Activated CD8-positive, alpha-beta T cell treated with anti-CD3 and anti-CD28 coated beads for 36 hours (primary cell): ENCODE data around the gene MAGI3. TPM values are rescaled to one million over a fixed set of nuclear protein-coding genes. Genes with fewer than 3 reads are reported as not detected.
"Not testable (repeated sequence)": the region's sequence is repeated elsewhere in the genome, so short reads cannot be mapped to it uniquely, and the experiment has no call there.

Experiments used
- ATAC-seq: fragments of 200-7000 bp; cut with Tn5 transposase; one replicate; pipeline ENCODE4 v1.10.0; 2021; ENCODE audit warnings: mild to moderate bottlenecking, moderate library complexity
- CTCF ChIA-PET: fragments of 350-600 bp; sonication (Branson Sonifier 250); formaldehyde crosslinking; loops from one replicate; lab custom pipeline; 2021; ENCODE audit warnings: antibody characterized with exemption; lab: Charles Lee
- POLR2A ChIA-PET: fragments of 350-600 bp; sonication (Branson Sonifier 250); formaldehyde crosslinking; loops from one replicate; lab custom pipeline; 2021; ENCODE audit warnings: antibody characterized with exemption; lab: Charles Lee
- DNase-seq: peaks from one replicate; pipeline ENCODE4 v3.0.0-alpha.2; 2020
- H3K27ac Mint-ChIP-seq: one replicate; pipeline ENCODE4 v1.8.0; 2021; ENCODE audit warnings: mild to moderate bottlenecking, mixed read lengths
- H3K27me3 Mint-ChIP-seq: one replicate; pipeline ENCODE4 v1.8.0; 2021; ENCODE audit warnings: mixed read lengths
- H3K36me3 Mint-ChIP-seq: one replicate; pipeline ENCODE4 v1.8.0; 2021; ENCODE audit warnings: low read depth, mixed read lengths
- H3K4me1 Mint-ChIP-seq: one replicate; pipeline ENCODE4 v1.8.0; 2021; ENCODE audit warnings: low read depth, mixed read lengths
- H3K4me3 Mint-ChIP-seq: one replicate; pipeline ENCODE4 v1.8.0; 2021; ENCODE audit warnings: mild to moderate bottlenecking, moderate library complexity, mixed read lengths
- H3K9me3 Mint-ChIP-seq: one replicate; pipeline ENCODE4 v1.8.0; 2021; ENCODE audit warnings: mixed read lengths
- intact Hi-C: fragments of 100-400 bp; cut with micrococcal nuclease; formaldehyde crosslinking; loops from one replicate; pipeline ENCODE4 v1.10.0; 2022
- total RNA-seq, 2 experiments: library from RNA; stranded (reverse); gene quantifications; one replicate each; pipeline ENCODE4 v1.2.3, GENCODE V29; 2021
- TF ChIP-seq, protein P1 (sequence below): fragments of 200-600 bp; IDR thresholded peaks from one replicate; pipeline ENCODE4 v1.8.0; 2022; ENCODE audit warnings: antibody characterized with exemption, mild to moderate bottlenecking

The MAGI3 gene
- total RNA-seq, 2 experiments from 2014 or later, result 2.5 to 3.1 TPM

DNA sequence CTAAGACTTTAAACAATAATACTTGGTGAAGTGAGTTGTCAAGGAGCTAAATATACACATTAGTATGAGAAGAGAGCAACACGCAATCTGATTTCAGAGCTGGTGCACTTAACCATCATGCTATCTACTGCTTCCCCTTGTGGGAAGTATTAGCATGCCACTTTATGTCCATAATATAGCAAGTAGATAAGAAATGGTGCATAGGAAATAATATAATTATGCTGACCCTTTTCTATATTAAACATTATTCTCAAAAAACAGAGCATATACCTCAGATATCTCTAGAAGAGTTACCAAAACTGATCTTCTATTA, 63.4 kb downstream of the MAGI3 start:
- POLR2A ChIA-PET, result no interaction called here
- TF ChIP-seq, protein P1, sequence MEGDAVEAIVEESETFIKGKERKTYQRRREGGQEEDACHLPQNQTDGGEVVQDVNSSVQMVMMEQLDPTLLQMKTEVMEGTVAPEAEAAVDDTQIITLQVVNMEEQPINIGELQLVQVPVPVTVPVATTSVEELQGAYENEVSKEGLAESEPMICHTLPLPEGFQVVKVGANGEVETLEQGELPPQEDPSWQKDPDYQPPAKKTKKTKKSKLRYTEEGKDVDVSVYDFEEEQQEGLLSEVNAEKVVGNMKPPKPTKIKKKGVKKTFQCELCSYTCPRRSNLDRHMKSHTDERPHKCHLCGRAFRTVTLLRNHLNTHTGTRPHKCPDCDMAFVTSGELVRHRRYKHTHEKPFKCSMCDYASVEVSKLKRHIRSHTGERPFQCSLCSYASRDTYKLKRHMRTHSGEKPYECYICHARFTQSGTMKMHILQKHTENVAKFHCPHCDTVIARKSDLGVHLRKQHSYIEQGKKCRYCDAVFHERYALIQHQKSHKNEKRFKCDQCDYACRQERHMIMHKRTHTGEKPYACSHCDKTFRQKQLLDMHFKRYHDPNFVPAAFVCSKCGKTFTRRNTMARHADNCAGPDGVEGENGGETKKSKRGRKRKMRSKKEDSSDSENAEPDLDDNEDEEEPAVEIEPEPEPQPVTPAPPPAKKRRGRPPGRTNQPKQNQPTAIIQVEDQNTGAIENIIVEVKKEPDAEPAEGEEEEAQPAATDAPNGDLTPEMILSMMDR, result no peak
- Mint-ChIP-seq H3K9me3 (no peaks in the 10 kb centered on the region), H3K27ac (no peak overlapping the region), H3K4me3 (no peak overlapping the region), H3K4me1 (no peaks in the 10 kb centered on the region), H3K36me3 (no peaks in the 10 kb centered on the region), H3K27me3 (peaks cover 2% of the 10 kb centered on the region)
- ATAC-seq (no peak), DNase-seq (no peak)
- intact Hi-C loops, result no loop called here
- CTCF ChIA-PET, result interaction anchor here (0.7 to 1.7 kb wide), 5 partner anchors 84 to 316 kb away, joined by 3 to 8 read pairs (median 3); no protein-coding TSS in a partner anchor

DNA sequence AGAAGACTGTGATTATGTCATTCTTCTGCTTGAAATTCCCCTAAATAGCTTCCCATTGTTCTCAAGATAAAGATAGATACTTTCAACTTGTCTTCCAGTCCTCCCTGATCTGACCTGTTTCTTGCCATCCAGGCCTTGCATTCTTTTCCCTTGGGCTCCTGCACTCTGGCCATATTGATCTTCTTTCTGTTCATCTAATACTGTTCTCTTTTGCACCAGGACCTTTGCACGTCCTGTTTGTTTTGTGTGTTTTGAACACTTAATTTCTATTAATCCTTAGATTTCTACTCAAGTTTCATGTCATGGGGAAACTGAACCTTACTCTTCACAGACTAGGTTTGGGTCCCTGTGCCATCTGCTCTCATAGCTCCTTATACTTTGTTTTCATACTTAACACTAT, 65.1 kb downstream of the MAGI3 start:
- ATAC-seq (no peak), DNase-seq (no peak)
- Mint-ChIP-seq H3K36me3 (no peaks in the 10 kb centered on the region), H3K4me1 (no peaks in the 10 kb centered on the region), H3K27ac (no peak overlapping the region), H3K4me3 (no peak overlapping the region), H3K9me3 (no peaks in the 10 kb centered on the region), H3K27me3 (no peaks in the 10 kb centered on the region)
- TF ChIP-seq, protein P1, result no peak
- ChIA-PET CTCF (no interaction called here), POLR2A (interaction anchor here (0.7 kb wide), 1 partner anchor 150 kb away, joined by 3 read pairs; no protein-coding TSS in a partner anchor)
- intact Hi-C loops, result no loop called here

DNA sequence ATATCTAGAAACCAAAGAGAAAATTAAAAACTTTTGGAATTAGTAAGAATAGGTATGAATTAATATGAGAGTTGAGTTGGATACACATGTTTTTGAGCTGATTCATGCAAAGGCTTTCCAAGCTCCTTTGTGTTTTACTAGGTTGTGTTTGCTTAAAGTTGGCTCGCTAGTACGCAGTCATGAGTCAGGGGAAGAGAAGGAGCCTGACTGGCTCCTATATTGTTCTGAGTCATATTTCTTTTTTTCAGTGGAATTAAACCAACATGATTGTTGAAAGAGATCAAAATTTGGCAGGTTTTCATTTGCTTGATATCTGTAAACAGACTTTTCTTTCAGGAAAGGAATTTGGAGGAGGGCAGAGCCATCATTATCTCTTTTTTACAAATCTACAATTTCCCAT, 66.7 kb downstream of the MAGI3 start:
- ChIA-PET POLR2A (no interaction called here), CTCF (no interaction called here)
- intact Hi-C loops, result no loop called here
- no peak overlapping the region for H3K4me3 Mint-ChIP-seq
- H3K9me3 Mint-ChIP-seq, result peaks cover 4% of the 10 kb centered on the region
- H3K27ac Mint-ChIP-seq, result no peak overlapping the region
- H3K27me3 Mint-ChIP-seq, result no peaks in the 10 kb centered on the region
- TF ChIP-seq, protein P1, result no peak
- H3K36me3 Mint-ChIP-seq, result no peaks in the 10 kb centered on the region
- H3K4me1 Mint-ChIP-seq, result no peaks in the 10 kb centered on the region
- ATAC-seq (no peak), DNase-seq (no peak)

DNA sequence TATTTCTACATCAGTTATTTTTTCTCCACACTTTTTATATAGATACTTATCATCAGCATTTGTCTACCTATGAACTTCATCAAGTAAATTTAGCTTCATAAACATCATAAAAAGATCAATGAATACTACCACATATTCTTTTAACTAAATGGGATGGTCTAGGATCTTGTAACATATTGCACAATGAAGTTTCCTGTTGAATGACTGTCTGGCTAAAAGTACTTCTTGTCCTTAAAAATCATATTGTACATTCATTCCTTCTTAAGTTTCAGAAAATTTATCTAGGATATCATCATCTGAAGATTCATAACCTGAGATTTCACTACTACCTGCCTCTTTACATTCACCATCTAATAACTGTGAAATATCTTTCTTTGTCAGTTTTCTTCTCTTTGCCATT, 69.0 kb downstream of the MAGI3 start:
- H3K36me3 Mint-ChIP-seq, result no peaks in the 10 kb centered on the region
- H3K9me3 Mint-ChIP-seq, result peaks cover 4% of the 10 kb centered on the region
- H3K4me3 Mint-ChIP-seq, result no peak overlapping the region
- H3K27ac Mint-ChIP-seq, result no peak overlapping the region
- ATAC-seq (no peak), DNase-seq (no peak)
- TF ChIP-seq, protein P1, result no peak
- ChIA-PET CTCF (no interaction called here), POLR2A (no interaction called here)
- H3K27me3 Mint-ChIP-seq, result peaks cover 2% of the 10 kb centered on the region
- intact Hi-C loops, result no loop called here
- no peaks in the 10 kb centered on the region for H3K4me1 Mint-ChIP-seq

DNA sequence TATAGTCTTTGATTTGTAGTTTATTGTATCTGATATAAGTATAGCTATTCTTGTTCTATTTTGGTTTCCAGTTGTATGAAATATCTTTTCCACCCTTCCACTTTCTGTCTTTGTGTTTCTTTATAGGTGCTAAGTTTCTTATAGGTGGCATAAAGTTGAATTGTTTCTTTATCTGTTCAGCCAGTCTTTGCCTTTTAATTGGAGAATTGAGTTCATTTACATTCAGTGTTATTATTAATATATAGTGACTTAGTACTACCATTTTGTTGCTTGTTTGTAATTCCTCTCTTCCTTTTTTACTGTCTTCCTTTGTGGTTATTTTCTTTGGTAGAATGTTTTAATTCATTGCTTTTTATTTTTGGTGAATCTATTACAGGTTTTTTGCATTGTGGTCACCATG, 77.7 kb downstream of the MAGI3 start:
- H3K4me3 Mint-ChIP-seq, result no peak overlapping the region
- ChIA-PET CTCF (no interaction called here), POLR2A (no interaction called here)
- DNase-seq (no peak), ATAC-seq (no peak)
- intact Hi-C loops, result no loop called here
- TF ChIP-seq, protein P1, result no peak
- peaks cover 3% of the 10 kb centered on the region for H3K27me3 Mint-ChIP-seq
- H3K27ac Mint-ChIP-seq, result no peak overlapping the region
- no peaks in the 10 kb centered on the region for H3K4me1 Mint-ChIP-seq
- H3K36me3 Mint-ChIP-seq, result peaks cover 2% of the 10 kb centered on the region
- H3K9me3 Mint-ChIP-seq, result peaks cover 5% of the 10 kb centered on the region

DNA sequence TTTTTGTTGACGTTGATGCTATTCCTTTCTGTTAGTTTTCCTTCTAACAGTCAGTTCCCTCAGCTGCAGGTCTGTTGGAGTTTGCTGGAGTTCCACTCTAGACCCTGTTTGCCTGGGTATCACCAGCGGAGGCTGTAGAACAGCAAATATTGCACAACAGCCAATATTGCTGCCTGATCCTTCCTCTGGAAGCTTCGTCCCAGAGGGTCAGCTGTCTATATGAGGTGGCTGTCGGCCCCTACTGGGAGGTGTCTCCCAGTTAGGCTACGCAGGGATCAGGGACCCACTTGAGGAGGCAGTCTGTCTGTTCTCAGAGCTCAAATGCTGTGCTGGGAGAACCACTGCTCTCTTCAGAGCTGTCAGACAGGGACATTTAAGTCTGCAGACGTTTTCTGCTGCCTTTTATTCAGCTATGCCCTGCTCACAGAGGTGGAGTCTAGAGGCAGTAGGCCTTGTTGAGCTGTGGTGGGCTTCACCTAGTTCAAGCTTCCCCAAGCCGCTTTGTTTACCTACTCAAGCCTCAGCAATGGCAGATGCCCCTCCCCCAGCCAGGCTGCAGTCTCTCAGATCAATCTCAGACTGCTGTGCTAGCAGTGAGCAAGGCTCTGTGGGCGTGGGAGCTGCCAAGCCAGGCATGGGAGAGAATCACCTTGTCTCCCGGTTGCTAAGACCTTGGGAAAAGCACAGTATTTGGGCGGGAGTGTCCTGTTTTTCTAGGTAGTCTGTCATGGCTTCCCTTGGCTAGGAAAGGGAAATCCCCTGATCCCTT, 88.3 kb downstream of the MAGI3 start:
- H3K9me3 Mint-ChIP-seq, result peaks cover 38% of the 10 kb centered on the region
- ATAC-seq, result not testable (repeated sequence)

More for the DNA sequence above, 88.3 kb downstream of the MAGI3 start:
- H3K4me3 Mint-ChIP-seq, intact Hi-C loops, POLR2A ChIA-PET, DNase-seq, H3K27ac Mint-ChIP-seq, H3K27me3 Mint-ChIP-seq, H3K4me1 Mint-ChIP-seq, CTCF ChIA-PET: not testable (repeated sequence)
- H3K36me3 Mint-ChIP-seq, result peaks cover 10% of the 10 kb centered on the region
